NK-92 treated with Interleukin-12 subunit alpha and Interleukin-12 subunit beta, amount 100 ng/mL, for 24 hours (cell line): ENCODE measurements around the gene SRPK2.
"Not testable (repeated sequence)": the region's sequence is repeated elsewhere in the genome, so short reads cannot be mapped to it uniquely, and the experiment has no call there.

Experiments used
- DNase-seq: peaks from one replicate; lab custom pipeline; 2025; lab: John Stamatoyannopoulos, UW

The SRPK2 gene

GRCh38 chr7:105376908-105377533 lies 11.7 kb downstream of the SRPK2 start:
- no peak for DNase-seq

- no peak for DNase-seq
Measured at GRCh38 chr7:105369944-105370343, 18.8 kb downstream of the SRPK2 start.

- DNase-seq = no peak
Measured at GRCh38 chr7:105367458-105367857, 21.3 kb downstream of the SRPK2 start.

GRCh38 chr7:105365541-105366534 lies 22.9 kb downstream of the SRPK2 start:
- no peak for DNase-seq

- DNase-seq = no peak
Measured at GRCh38 chr7:105364684-105365083, 24.0 kb downstream of the SRPK2 start.

GRCh38 chr7:105363657-105364056 lies 25.1 kb downstream of the SRPK2 start:
- DNase-seq = not testable (repeated sequence)

- not testable (repeated sequence) for DNase-seq
Measured at GRCh38 chr7:105362685-105363084, 26.0 kb downstream of the SRPK2 start.

GRCh38 chr7:105361995-105362394 lies 26.7 kb downstream of the SRPK2 start:
- not testable (repeated sequence) for DNase-seq

GRCh38 chr7:105360149-105360548 lies 28.6 kb downstream of the SRPK2 start:
- DNase-seq = not testable (repeated sequence)

GRCh38 chr7:105355701-105356100 lies 33.0 kb downstream of the SRPK2 start:
- no peak for DNase-seq

- DNase-seq = no peak
Measured at GRCh38 chr7:105354383-105354782, 34.3 kb downstream of the SRPK2 start.

- no peak for DNase-seq
Measured at GRCh38 chr7:105353752-105354328, 34.9 kb downstream of the SRPK2 start.

GRCh38 chr7:105352901-105353668 lies 35.6 kb downstream of the SRPK2 start:
- DNase-seq = no peak

GRCh38 chr7:105352018-105352612 lies 36.6 kb downstream of the SRPK2 start:
- no peak for DNase-seq

GRCh38 chr7:105350906-105351305 lies 37.8 kb downstream of the SRPK2 start:
- DNase-seq = no peak

- DNase-seq = not testable (repeated sequence)
Measured at GRCh38 chr7:105348177-105348576, 40.5 kb downstream of the SRPK2 start.

GRCh38 chr7:105346593-105347322 lies 42.0 kb downstream of the SRPK2 start:
- DNase-seq = peak; percentile 9

- DNase-seq = no peak
Measured at GRCh38 chr7:105346138-105346537, 42.6 kb downstream of the SRPK2 start.

GRCh38 chr7:105345725-105346124 lies 43.0 kb downstream of the SRPK2 start:
- DNase-seq = no peak

GRCh38 chr7:105345003-105345402 lies 43.7 kb downstream of the SRPK2 start:
- DNase-seq = no peak
